NCI-H1436 (cell line): Measurements from ENCODE around the gene VAMP4.
A peak's percentile ranks its signal among the peaks of the same experiment; 100 is the strongest.

Experiments used
- DNase-seq: peaks from one replicate; lab custom pipeline; 2025; lab: John Stamatoyannopoulos, UW

The VAMP4 gene

DNA sequence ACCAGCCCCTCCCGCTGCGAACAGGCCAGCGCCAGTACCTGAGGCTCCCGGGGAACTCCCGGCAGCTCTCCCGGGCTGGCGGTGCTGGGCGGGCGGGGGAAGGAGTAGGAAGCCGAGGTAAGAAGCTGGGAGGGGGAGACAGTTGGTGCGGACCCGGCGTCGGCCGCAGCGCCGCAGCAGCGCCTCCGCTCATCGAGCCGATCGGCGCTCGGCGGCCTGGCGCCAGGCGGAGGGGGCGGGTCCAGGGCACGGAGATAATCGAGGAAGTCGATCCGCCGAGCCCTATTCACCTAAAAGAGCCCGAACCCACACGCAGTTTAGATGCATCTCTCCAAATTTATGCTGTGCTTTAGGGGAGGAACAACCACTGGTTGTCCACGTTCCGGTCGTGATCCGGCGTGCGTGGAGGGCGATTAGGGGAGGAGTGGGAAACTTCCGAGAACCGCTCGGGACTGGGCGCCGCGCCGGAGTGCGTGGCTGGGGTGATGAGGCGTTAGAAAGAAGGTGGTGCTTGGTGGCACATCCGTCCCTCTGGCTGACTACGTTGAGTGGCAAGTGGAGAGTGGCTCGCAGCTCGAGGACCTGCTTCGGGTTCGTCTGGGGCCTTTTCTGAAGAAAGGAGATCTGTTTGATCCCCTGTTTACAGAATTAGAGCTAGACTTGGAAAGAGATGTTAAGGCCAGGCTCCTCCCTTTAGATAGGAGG, at the start of gene VAMP4:
Gene VAMP4 (minus strand): TSS at position 194 of the 705 bp plus-strand sequence. CDS start 3,651 bp downstream, outside the sequence.
- peak; percentile 64 for DNase-seq

DNA sequence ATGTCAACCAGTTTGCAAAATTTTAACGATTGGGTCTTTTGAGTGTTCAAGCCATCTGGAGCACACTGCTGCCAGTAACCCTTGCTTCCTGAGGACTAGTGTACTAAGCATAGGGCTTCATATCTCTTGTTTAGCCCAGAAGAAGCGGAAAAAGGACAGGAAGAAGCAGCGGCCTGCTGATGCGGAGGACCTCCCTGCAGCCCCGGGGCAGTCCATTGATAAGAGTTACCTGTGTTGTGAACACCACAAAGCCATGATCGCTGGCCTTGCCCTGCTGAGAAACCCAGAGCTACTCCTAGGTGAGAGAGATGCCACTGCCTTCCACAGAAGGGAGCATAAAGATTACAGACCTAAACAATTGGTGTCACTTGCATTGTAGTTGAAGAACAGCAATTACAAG, 48.5 kb upstream of the VAMP4 start:
- no peak for DNase-seq

DNA sequence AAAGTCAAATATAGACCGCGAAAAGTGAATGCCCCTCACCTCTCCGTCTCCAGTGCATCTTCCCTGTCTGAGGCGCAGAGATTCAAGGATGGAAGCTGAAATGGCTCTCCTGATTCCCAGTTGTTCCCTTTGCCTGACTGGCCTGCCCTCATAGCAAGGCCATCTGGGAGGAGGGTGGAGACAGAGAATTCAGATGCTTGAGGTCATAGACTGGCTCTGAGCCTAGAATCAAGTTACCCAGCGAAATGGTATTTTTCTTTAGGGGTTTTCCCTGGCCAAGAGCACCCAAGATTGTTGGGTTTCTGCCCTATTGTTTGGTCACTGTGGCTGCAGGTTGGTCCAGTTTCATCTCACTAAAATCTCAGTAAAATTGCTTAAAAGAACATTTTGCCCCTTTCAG, 46.8 kb upstream of the VAMP4 start:
- no peak for DNase-seq

DNA sequence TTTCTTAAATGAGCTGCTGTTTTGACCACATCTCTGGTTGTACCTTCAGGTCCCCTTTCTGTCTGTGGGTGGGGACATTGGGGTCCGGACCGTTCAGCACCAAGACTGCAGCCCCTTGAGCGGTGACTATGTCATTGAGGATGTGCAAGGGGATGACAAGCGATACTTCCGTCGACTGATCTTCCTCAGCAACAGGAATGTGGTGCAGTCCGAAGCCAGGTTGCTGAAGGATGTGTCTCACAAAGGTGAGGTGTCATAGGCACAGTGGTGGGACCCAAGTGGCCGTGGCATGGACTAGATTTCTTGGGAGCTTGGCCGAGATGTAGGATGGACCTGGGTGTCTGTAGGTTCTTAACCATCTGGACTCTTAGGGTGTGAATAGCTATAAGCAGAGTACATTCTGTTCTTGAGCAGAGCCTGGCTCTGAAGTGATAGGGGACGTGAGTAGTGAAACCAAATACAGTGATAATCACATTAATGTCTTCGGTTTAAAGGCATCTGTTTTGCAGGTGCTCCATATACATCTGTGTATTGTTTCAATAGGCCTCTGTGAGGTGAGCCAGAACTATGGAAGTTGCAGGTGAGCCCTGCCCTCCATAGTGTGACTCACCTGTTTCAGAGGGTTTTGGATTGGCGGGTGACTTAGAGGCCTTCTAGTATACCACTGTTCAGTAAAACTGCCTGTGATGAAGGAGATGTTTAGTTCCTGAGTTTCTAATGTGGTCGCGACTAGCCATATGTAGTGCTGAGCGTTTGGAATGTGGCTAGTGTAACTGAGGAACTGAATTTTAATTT, 46.0 kb upstream of the VAMP4 start:
- no peak for DNase-seq

DNA sequence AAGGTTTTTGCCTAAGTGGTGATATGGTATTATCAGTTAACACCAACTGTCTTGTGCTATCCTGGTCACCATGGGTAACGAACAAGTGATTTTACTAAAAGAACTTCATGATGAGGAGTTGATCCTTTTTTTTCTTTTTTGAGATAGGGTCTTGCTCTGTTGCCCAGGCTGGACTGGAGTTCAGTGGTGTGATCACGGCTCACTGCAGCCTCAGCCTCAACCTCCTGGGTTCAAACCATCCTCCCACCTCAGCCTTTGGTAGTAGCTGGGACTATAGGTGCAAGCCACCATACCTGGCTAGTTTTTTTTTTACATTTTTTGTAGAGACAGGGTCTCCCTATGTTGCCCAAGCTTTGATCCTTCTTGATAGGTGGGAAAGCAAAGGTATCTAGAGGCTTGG, 44.7 kb upstream of the VAMP4 start:
- no peak for DNase-seq

- DNase-seq: no peak
Measured at GRCh38 chr1:171785766-171786165, 43.9 kb upstream of the VAMP4 start.

DNA sequence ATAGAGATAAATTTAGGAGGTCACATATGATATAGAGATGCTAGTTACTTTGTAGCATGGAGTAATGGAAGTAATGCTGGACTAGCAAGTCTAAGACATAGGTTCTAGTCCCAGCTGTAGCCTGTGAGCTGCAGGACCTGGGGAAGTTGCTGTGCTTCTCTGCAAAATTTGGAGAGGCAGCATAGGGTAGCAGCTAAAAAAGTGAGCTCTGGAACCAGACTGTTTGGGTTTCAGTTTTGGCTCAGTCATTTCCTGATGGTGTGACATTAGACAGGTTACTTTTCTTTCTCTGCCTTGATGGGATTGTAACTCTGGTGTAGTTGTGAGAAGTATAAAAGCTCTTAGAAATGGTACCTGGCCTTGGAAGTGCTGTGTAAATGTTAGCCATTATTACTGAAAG, 42.9 kb upstream of the VAMP4 start:
- DNase-seq: no peak

DNA sequence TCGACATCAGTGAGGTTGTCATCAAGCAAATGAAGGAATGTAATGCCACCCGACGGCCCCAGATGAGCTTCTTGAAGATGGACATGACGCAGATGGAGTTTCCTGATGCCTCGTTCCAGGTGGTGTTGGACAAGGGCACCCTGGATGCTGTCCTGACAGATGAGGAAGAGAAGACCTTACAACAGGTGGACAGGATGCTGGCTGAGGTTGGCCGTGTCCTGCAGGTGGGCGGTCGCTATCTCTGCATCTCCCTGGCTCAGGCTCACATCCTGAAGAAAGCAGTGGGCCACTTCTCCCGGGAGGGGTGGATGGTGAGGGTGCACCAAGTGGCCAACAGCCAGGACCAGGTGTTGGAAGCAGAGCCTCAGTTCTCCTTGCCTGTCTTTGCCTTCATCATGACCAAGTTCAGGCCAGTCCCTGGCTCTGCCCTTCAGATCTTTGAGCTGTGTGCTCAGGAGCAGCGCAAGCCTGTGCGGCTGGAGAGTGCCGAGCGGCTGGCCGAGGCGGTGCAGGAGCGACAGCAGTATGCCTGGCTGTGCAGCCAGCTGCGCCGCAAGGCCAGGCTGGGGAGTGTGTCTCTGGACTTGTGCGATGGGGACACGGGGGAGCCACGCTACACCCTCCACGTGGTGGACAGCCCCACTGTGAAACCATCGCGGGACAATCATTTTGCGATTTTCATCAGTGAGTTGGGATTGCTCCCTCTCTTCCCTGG, 42.1 kb upstream of the VAMP4 start:
- DNase-seq: no peak

GRCh38 chr1:171781176-171781875, 39.5 kb upstream of the VAMP4 start, which contains the start of gene METTL13:
METTL13 (plus strand) TSS chr1:171781660; CDS start chr1:171781968, 308 bp downstream.
- DNase-seq: peak; percentile 97

DNA sequence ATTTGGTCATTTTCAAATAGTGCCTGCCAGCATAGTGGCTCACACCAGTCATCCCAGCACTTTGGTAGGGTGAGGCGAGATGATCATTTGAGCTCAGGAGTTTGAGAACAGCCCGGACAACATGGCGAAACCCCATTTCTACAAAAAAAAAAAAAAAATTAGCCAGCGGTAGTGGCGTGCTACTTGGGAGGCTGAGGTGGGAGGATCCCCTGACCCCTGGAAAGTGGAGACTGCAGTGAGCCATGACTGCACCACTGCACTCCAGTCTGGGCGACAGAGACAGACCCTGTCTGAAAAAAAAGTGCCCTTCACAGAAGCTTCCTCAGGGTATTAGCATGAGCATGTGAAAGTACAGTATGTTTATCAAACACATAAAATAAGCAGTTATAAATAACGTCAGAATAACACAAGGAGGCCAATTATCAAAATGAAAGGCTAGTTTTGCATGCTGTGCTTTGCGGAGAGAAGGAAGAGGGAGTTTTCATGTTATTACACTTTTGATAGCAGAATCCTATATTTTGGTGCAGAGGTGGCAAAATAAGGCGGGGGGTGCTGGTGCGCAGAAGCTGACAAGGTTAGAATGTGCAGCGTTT, 38.8 kb upstream of the VAMP4 start:
- DNase-seq: no peak

- no peak for DNase-seq
Measured at GRCh38 chr1:171772312-171772711, 30.4 kb upstream of the VAMP4 start.

- no peak for DNase-seq
Measured at GRCh38 chr1:171769754-171770153, 27.9 kb upstream of the VAMP4 start.

GRCh38 chr1:171769171-171769570, 27.3 kb upstream of the VAMP4 start:
- DNase-seq: no peak

DNA sequence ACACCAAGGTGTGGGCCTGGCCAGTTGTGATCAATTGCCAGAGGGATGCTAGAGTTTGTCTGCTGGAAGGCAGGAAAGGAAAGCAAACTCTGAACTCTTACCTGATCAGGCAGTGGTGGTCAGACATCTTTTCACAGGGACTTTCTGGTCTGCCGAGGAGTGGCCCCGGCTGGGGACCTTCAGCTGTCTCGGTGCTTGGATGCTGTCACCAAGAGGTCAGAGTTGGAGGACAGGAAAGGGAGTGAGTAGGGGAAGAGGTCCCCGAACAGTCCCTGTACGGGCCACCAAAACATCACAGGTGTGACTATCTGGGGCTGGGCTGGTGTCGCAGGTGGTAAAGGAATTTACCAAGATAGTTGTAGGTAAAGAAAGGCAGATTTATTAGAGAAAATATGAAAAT, 21.9 kb upstream of the VAMP4 start:
- DNase-seq: no peak

DNA sequence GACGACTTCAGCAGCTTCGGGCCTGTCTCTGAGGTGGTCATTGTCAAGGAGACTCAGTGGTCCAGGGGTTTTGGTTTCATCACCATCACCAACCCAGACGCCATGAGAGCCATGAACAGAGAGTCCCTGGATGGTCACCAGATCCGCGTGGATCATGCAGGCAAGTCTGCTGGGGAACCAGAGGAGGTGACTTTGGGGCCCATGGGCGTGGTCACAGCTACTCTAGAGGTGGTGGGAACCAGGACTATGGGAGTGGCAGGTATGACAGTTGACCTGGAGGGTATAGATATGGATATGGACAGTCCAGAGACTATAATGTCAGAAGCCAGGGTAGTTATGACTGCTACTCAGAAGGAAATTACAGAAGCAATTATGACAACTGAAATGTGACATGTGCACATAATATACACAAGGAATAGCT, 20.3 kb upstream of the VAMP4 start:
- no peak for DNase-seq

- no peak for DNase-seq
Measured at GRCh38 chr1:171758011-171758410, 16.1 kb upstream of the VAMP4 start.

GRCh38 chr1:171756856-171757255, 15.0 kb upstream of the VAMP4 start:
- DNase-seq: no peak

- no peak for DNase-seq
Measured at GRCh38 chr1:171754971-171755370, 13.1 kb upstream of the VAMP4 start.

- no peak for DNase-seq
Measured at GRCh38 chr1:171754353-171754705, 12.5 kb upstream of the VAMP4 start.

- no peak for DNase-seq
Measured at GRCh38 chr1:171753685-171754352, 12.0 kb upstream of the VAMP4 start.

- no peak for DNase-seq
Measured at GRCh38 chr1:171753182-171753581, 11.3 kb upstream of the VAMP4 start.
